H1 (cell line): ENCODE measurements around the gene PPIL6. TPM values are rescaled to one million over a fixed set of nuclear protein-coding genes. Genes with fewer than 3 reads are reported as not detected.

ENCODE experiments used
- CTCF ChIA-PET: fragments of 300-600 bp; sonication (Branson Sonifier 250); formaldehyde crosslinking; loops from one replicate; lab custom pipeline; 2021; ENCODE audit not compliant: partially characterized antibody; lab: Charles Lee
- POLR2A ChIA-PET: fragments of 300-600 bp; sonication (Branson Sonifier 250); formaldehyde crosslinking; loops from one replicate; lab custom pipeline; 2021; ENCODE audit warnings: inconsistent platforms; ENCODE audit not compliant: partially characterized antibody; lab: Charles Lee
- DNase-seq, 2 experiments: peaks; one replicate each; pipeline versions ENCODE4 v3.0.0 to v3.0.0-alpha.2; 2010 to 2022; ENCODE audit warnings: low spot score in 2 of 2, low read depth in 1 of 2, mixed read lengths in 1 of 2
- FAIRE-seq: peaks from 2 replicates; lab custom pipeline; 2011; peaks lifted over from hg19 to GRCh38; lab: Jason Lieb, UNC
- H2AFZ ChIP-seq: 2 replicates; pipeline ENCODE4 v1.8.1; 2012; ENCODE audit warnings: low read length, inconsistent platforms
- H2AK5ac ChIP-seq: 2 replicates; pipeline ENCODE4 v1.6.1; 2013; ENCODE audit warnings: low read depth, low read length
- H2BK120ac ChIP-seq: replicated peaks from 2 replicates; pipeline ENCODE3; 2013; ENCODE audit warnings: low read depth, low read length, inconsistent platforms
- H2BK12ac ChIP-seq: 2 replicates; pipeline ENCODE4 v1.6.1; 2013; ENCODE audit warnings: low read depth, low read length
- H2BK15ac ChIP-seq: 2 replicates; pipeline ENCODE4 v1.6.1; 2013; ENCODE audit warnings: low read length
- H2BK20ac ChIP-seq: 2 replicates; pipeline ENCODE4 v1.6.1; 2013; ENCODE audit warnings: low read length
- H2BK5ac ChIP-seq: 2 replicates; pipeline ENCODE4 v1.6.1; 2013; ENCODE audit warnings: low read depth, low read length
- H3K14ac ChIP-seq: 2 replicates; pipeline ENCODE4 v1.6.1; 2013; ENCODE audit warnings: inconsistent platforms; ENCODE audit not compliant: insufficient read length
- H3K18ac ChIP-seq: 2 replicates; pipeline ENCODE4 v1.6.1; 2013; ENCODE audit warnings: low read length; ENCODE audit errors: extremely low read depth
- H3K23ac ChIP-seq: 2 replicates; pipeline ENCODE4 v1.6.1; 2013; ENCODE audit warnings: inconsistent platforms; ENCODE audit not compliant: insufficient read length
- H3K23me2 ChIP-seq: 2 replicates; pipeline ENCODE4 v1.6.1; 2013; ENCODE audit warnings: low read depth, low read length
- H3K27ac ChIP-seq: 2 replicates; pipeline ENCODE4 v1.6.1; 2011; ENCODE audit warnings: low read depth, low read length, inconsistent platforms
- H3K27me3 ChIP-seq, 4 experiments: replicated peaks in 1 of 4; 1 replicate in 1 of 4; 2 replicates in 3 of 4; pipeline versions ENCODE4 v1.6.1 to v1.8.1; 2011 to 2013; ENCODE audit warnings: low read length in 3 of 4, mild to moderate bottlenecking in 3 of 4, inconsistent platforms in 2 of 4, mixed read lengths in 2 of 4, moderate library complexity in 1 of 4; ENCODE audit not compliant: control insufficient read depth in 3 of 4, insufficient read depth in 3 of 4; ENCODE audit errors: extremely low read depth in 1 of 4
- H3K36me3 ChIP-seq, 4 experiments: 2 replicates each; pipeline versions ENCODE4 v1.6.1 to v1.8.1; 2011 to 2013; ENCODE audit warnings: mild to moderate bottlenecking in 4 of 4, low read length in 3 of 4, moderate library complexity in 2 of 4, control low read depth in 1 of 4, inconsistent platforms in 1 of 4; ENCODE audit not compliant: insufficient read depth in 4 of 4, control insufficient read depth in 2 of 4
- H3K4ac ChIP-seq: replicated peaks from 2 replicates; pipeline ENCODE3; 2013; ENCODE audit warnings: low read length, low read depth, mixed read lengths, inconsistent platforms; ENCODE audit not compliant: insufficient read length
- H3K4me1 ChIP-seq, 4 experiments: replicated peaks in 1 of 4; 1 replicate in 1 of 4; 2 replicates in 3 of 4; pipeline versions ENCODE4 v1.6.1 to v1.8.1; 2011 to 2013; ENCODE audit warnings: low read length in 3 of 4, inconsistent platforms in 2 of 4, mixed read lengths in 1 of 4; ENCODE audit not compliant: insufficient read depth in 4 of 4, control insufficient read depth in 3 of 4
- H3K4me2 ChIP-seq, 2 experiments: 2 replicates each; pipeline versions ENCODE4 v1.6.1 to v1.8.1; 2011 to 2013; ENCODE audit warnings: low read depth in 2 of 2, low read length in 2 of 2, control low read depth in 1 of 2, inconsistent platforms in 1 of 2, mild to moderate bottlenecking in 1 of 2; ENCODE audit not compliant: insufficient read depth in 1 of 2
- H3K4me3 ChIP-seq, 4 experiments: fragments of 200-600, 300-600 bp in 1 of 4; sonication (generic), shearing (Covaris generic), sonication (Bioruptor Twin) in 1 of 4; 2 replicates each; pipeline versions ENCODE4 v1.5.1 to v1.8.1; 2011 to 2016; ENCODE audit warnings: low read length in 4 of 4, low read depth in 3 of 4, control low read depth in 2 of 4, inconsistent platforms in 2 of 4, mild to moderate bottlenecking in 2 of 4, mixed read lengths in 1 of 4, moderate library complexity in 1 of 4; ENCODE audit not compliant: insufficient read depth in 2 of 4; ENCODE audit errors: extremely low read depth in 1 of 4
- H3K56ac ChIP-seq: replicated peaks from 2 replicates; pipeline ENCODE3; 2013; ENCODE audit warnings: low read depth, mild to moderate bottlenecking, mixed read lengths, low read length, inconsistent platforms; ENCODE audit not compliant: insufficient read length
- H3K79me1 ChIP-seq: 2 replicates; pipeline ENCODE4 v1.6.1; 2013; ENCODE audit warnings: low read depth, low read length, control low read depth
- H3K79me2 ChIP-seq, 2 experiments: 2 replicates each; pipeline versions ENCODE4 v1.6.1 to v1.8.1; 2012 to 2013; ENCODE audit warnings: low read length in 2 of 2, mild to moderate bottlenecking in 2 of 2, inconsistent platforms in 1 of 2; ENCODE audit not compliant: insufficient read depth in 2 of 2, control insufficient read depth in 1 of 2
- H3K9ac ChIP-seq, 4 experiments: replicated peaks in 1 of 4; 1 replicate in 1 of 4; 2 replicates in 3 of 4; pipeline versions ENCODE4 v1.6.1 to v1.8.1; 2011 to 2013; ENCODE audit warnings: low read depth in 3 of 4, low read length in 3 of 4, control low read depth in 2 of 4, mild to moderate bottlenecking in 2 of 4, moderate library complexity in 2 of 4, inconsistent platforms in 1 of 4; ENCODE audit errors: extremely low read depth in 1 of 4
- H3K9me3 ChIP-seq, 2 experiments: 2 replicates each; pipeline versions ENCODE4 v1.6.1 to v1.8.1; 2012 to 2013; ENCODE audit warnings: mild to moderate bottlenecking in 2 of 2, moderate library complexity in 2 of 2, control low read depth in 1 of 2, inconsistent platforms in 1 of 2, low read depth in 1 of 2, low read length in 1 of 2, mixed read lengths in 1 of 2; ENCODE audit not compliant: insufficient read depth in 2 of 2
- H4K20me1 ChIP-seq, 2 experiments: replicated peaks in 1 of 2; 2 replicates each; pipeline versions ENCODE3 to v1.8.1; 2011 to 2013; ENCODE audit warnings: inconsistent platforms in 2 of 2, low read length in 2 of 2, mild to moderate bottlenecking in 1 of 2; ENCODE audit not compliant: insufficient read depth in 2 of 2, control insufficient read depth in 1 of 2
- H4K5ac ChIP-seq: 2 replicates; pipeline ENCODE4 v1.6.1; 2013; ENCODE audit warnings: low read length, low read depth, mixed read lengths, inconsistent platforms; ENCODE audit not compliant: insufficient read length
- H4K8ac ChIP-seq: 2 replicates; pipeline ENCODE4 v1.8.0; 2013; ENCODE audit warnings: mild to moderate bottlenecking, moderate library complexity, low read length, inconsistent platforms; ENCODE audit not compliant: insufficient read depth; ENCODE audit errors: extremely low read depth
- H4K91ac ChIP-seq: replicated peaks from 2 replicates; pipeline ENCODE3; 2013; ENCODE audit warnings: low read length, mixed read lengths, inconsistent platforms; ENCODE audit not compliant: insufficient read length
- POU5F1 ChIP-seq: IDR thresholded peaks from 2 replicates; pipeline ENCODE4 v1.6.1; 2011; ENCODE audit warnings: low read depth, mild to moderate bottlenecking, low read length, moderate library complexity
- WGBS, 2 experiments: shearing (Covaris generic) in 1 of 2; methylation state at CpG; one replicate each; pipeline versions ENCODE4 v1.1.6 to v1.1.7; 2013 to 2015; ENCODE audit warnings: low lambda C conversion rate in 2 of 2, mixed read lengths in 2 of 2, inconsistent platforms in 1 of 2, low coverage in 1 of 2, missing lambda C conversion rate in 1 of 2; ENCODE audit not compliant: insufficient replicate concordance in 2 of 2, insufficient coverage in 1 of 2, insufficient read length in 1 of 2; ENCODE audit errors: extremely low coverage in 1 of 2, missing lambda C conversion rate in 1 of 2; 5-methylcytosine and 5-hydroxymethylcytosine counted together
- polyA plus RNA-seq, 7 experiments: library from polyadenylated mRNA; depleted of rRNA in 3 of 7; stranded (reverse) in 5 of 7; unstranded in 2 of 7; fragments of >200 nt in 5 of 7; fragments of 200-250 nt in 2 of 7; gene quantifications; 1 replicate in 5 of 7; 2 replicates in 1 of 7; 4 replicates in 1 of 7; pipeline versions ENCODE4 v1.2.1 to v1.2.3, GENCODE V29; 2011 to 2013; ENCODE audit warnings: missing spikeins in 2 of 7, mixed read lengths in 2 of 7
- total RNA-seq: library from RNA; stranded (reverse); fragmentation: NEBNext Ultra II Directional; extraction: Animal tissue kit (Norgen Biotek cat#: 25700); gene quantifications from 2 replicates; pipeline ENCODE4 v1.2.1, GENCODE V29; 2021
- TF ChIP-seq, protein P1 (sequence below), 3 experiments: IDR thresholded peaks; 1 replicate in 2 of 3; 2 replicates in 1 of 3; pipeline versions ENCODE4 v1.5.1 to v1.6.1; 2011; ENCODE audit warnings: low read length in 3 of 3, mild to moderate bottlenecking in 3 of 3, inconsistent platforms in 2 of 3, low read depth in 1 of 3, moderate library complexity in 1 of 3; ENCODE audit not compliant: insufficient read depth in 1 of 3; ENCODE audit errors: control extremely low read depth in 1 of 3

The PPIL6 gene
- total and polyA plus RNA-seq, 2 of the 8 experiments (the other 6 are each of a cell fraction or from before 2014, with no cell fraction given), result 0.42 to 1.3 TPM

DNA sequence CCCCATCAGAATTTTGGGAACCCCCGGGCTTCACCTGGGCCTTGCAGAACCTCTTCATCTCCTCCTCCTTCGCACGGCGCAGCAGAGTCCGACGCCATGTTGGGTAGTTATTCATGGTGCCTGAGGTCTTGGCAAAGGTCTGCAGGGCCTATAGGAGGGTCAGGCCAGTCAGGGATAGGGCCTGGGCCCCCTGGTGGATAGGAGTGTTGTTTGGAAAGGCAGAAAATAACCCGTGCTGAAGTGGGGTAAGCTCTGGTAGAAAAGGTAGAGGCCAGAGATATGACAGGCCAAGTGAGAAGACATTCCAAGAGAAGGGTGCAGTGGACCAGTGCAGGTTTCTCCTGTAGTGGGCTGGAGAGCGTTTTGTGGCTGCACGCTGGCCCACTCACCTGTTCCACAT, 5.0 kb upstream of the PPIL6 start:
- CTCF ChIA-PET, result interaction anchor here (1.3 to 6.1 kb wide), 3 partner anchors 8 to 257 kb away, joined by 3 to 63 read pairs (median 23); partner anchors contain the start of gene MICAL1
- Histone ChIP-seq H4K8ac (peak overlapping the region; percentile 57), H3K4me2 (no peak overlapping the region), H3K27me3 (no peaks in the 10 kb centered on the region), H2BK5ac (no peak overlapping the region), H3K9ac (no peak overlapping the region), H3K4ac (no peak overlapping the region), H3K4me3 (no peak overlapping the region), H3K4me1 (peaks cover 0 to 9% (median 5%) of the 10 kb centered on the region in 4 experiments; a peak in 6 of 7 replicates), H3K79me2 (peaks cover 0 to 3% of the 10 kb centered on the region in 2 experiments; a peak in 1 of 4 replicates), H4K91ac (no peak overlapping the region), H3K56ac (no peak overlapping the region), H4K5ac (no peak overlapping the region), H2AFZ (no peak overlapping the region), H3K14ac (no peak overlapping the region), H3K23ac (no peak overlapping the region), H3K27ac (no peak overlapping the region), H3K36me3 (peaks cover 11 to 47% (median 23%) of the 10 kb centered on the region in 4 experiments; a peak in 6 of 8 replicates), H2BK20ac (no peak overlapping the region)
- 91% methylated on average over 9 of the region's 9 CpGs; no CpG with 5 or more reads in 1 of the 2 experiments for WGBS, 2 experiments
- POLR2A ChIA-PET, result interaction anchor here (0.6 to 1.7 kb wide), 2 partner anchors 24 to 62 kb away, joined by 4 to 5 read pairs; no protein-coding TSS in a partner anchor
- no peak for DNase-seq
- no peak for FAIRE-seq
- TF ChIP-seq, protein P1, sequence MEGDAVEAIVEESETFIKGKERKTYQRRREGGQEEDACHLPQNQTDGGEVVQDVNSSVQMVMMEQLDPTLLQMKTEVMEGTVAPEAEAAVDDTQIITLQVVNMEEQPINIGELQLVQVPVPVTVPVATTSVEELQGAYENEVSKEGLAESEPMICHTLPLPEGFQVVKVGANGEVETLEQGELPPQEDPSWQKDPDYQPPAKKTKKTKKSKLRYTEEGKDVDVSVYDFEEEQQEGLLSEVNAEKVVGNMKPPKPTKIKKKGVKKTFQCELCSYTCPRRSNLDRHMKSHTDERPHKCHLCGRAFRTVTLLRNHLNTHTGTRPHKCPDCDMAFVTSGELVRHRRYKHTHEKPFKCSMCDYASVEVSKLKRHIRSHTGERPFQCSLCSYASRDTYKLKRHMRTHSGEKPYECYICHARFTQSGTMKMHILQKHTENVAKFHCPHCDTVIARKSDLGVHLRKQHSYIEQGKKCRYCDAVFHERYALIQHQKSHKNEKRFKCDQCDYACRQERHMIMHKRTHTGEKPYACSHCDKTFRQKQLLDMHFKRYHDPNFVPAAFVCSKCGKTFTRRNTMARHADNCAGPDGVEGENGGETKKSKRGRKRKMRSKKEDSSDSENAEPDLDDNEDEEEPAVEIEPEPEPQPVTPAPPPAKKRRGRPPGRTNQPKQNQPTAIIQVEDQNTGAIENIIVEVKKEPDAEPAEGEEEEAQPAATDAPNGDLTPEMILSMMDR (IDR thresholded peaks at IDR 0.05; ENCODE audit: control extremely low read depth in 1 of 3, insufficient read depth in 1 of 3, low read depth in 1 of 3, low read length in 3 of 3), result peak in 1 of 3 experiments; percentile 24; a peak in 1 of 4 replicates
- no peak for TF ChIP-seq POU5F1
- TF ChIP-seq, all 59 proteins: peak for 1
- no peaks in the 10 kb centered on the region; the same call in none of the 2 replicates for H3K79me1 ChIP-seq
- H2BK120ac ChIP-seq, result no peak overlapping the region
- peaks cover 5% of the 10 kb centered on the region; the same call in 1 of the 2 replicates for H3K23me2 ChIP-seq
- H2AK5ac ChIP-seq, result no peak overlapping the region
- H4K20me1 ChIP-seq, result peaks cover 6 to 19% of the 10 kb centered on the region in 2 experiments
- H3K9me3 ChIP-seq, result no peaks in the 10 kb centered on the region
- H2BK12ac ChIP-seq, result no peak overlapping the region
- no peak overlapping the region for H3K18ac ChIP-seq
- H2BK15ac ChIP-seq, result no peak overlapping the region
